Body of pancreas (tissue), 4 donors: ENCODE results near the gene THRA. TPM values are rescaled to one million over a fixed set of nuclear protein-coding genes. Genes with fewer than 3 reads are reported as not detected.

Experiments
- ATAC-seq: fragments of 150-250 bp; one replicate; pipeline ENCODE4 v1.9.1; 2016
- DNase-seq, 4 donors: peaks; one replicate each; pipeline ENCODE4 v3.0.0-alpha.2; 2019
- H3K27ac ChIP-seq, 4 donors: fragments of 200-600 bp; sonication (generic); 1 replicate in 3 of 4; 2 replicates in 1 of 4; pipeline versions ENCODE4 v1.5.1 to v1.6.1; 2016 to 2019; ENCODE audit warnings: mild to moderate bottlenecking in 1 of 4, mixed read lengths in 1 of 4, moderate library complexity in 1 of 4
- H3K27me3 ChIP-seq, 2 donors: fragments of 200-600 bp; sonication (generic); one replicate each; pipeline ENCODE4 v1.6.0; 2016; ENCODE audit warnings: mild to moderate bottlenecking in 1 of 2
- H3K36me3 ChIP-seq, 2 donors: fragments of 200-600 bp; sonication (generic); replicated peaks in 1 of 2; 2 replicates each; pipeline ENCODE4 v1.5.1; 2016; ENCODE audit warnings: low read depth in 2 of 2; ENCODE audit not compliant: insufficient read depth in 1 of 2
- H3K4me1 ChIP-seq: fragments of 200-600 bp; sonication (generic); one replicate; pipeline ENCODE4 v1.6.0; 2016
- H3K4me3 ChIP-seq, 2 donors: fragments of 200-600 bp; sonication (generic); 1 replicate in 1 of 2; 2 replicates in 1 of 2; pipeline ENCODE4 v1.5.1; 2016 to 2019
- H3K9me3 ChIP-seq, 3 donors: fragments of 200-600 bp; sonication (generic); 1 replicate in 2 of 3; 2 replicates in 1 of 3; pipeline ENCODE4 v1.5.1; 2016
- POLR2A ChIP-seq, 3 donors: fragments of 450-650 bp; IDR thresholded peaks; one replicate each; pipeline ENCODE4 v1.6.1; 2016; ENCODE audit warnings: antibody characterized with exemption in 3 of 3, mild to moderate bottlenecking in 2 of 3
- WGBS, 2 donors: methylation state at CpG; one replicate each; pipeline ENCODE4 v1.1.5; 2017; 5-methylcytosine and 5-hydroxymethylcytosine counted together
- intact Hi-C: fragments of 100-400 bp; cut with DNase I; formaldehyde crosslinking; loops from one replicate; pipeline ENCODE4 v1.15.1; 2023
- total RNA-seq, 2 donors: library from RNA; depleted of rRNA; stranded (reverse); fragments of >200 nt; gene quantifications; one replicate each; pipeline ENCODE4 v1.1.0, GENCODE V29; 2016
- TF ChIP-seq, protein P1 (sequence below), 7 experiments: fragments of 450-650 bp in 4 of 7; fragments of 200-600 bp in 3 of 7; sonication (generic) in 3 of 7; IDR thresholded peaks; one replicate each; pipeline ENCODE4 v1.5.1; 2016 to 2019; ENCODE audit warnings: antibody characterized with exemption in 7 of 7

THRA gene
- total RNA-seq, 2 donors from 2014 or later, result 37.9 to 61.6 TPM

DNA sequence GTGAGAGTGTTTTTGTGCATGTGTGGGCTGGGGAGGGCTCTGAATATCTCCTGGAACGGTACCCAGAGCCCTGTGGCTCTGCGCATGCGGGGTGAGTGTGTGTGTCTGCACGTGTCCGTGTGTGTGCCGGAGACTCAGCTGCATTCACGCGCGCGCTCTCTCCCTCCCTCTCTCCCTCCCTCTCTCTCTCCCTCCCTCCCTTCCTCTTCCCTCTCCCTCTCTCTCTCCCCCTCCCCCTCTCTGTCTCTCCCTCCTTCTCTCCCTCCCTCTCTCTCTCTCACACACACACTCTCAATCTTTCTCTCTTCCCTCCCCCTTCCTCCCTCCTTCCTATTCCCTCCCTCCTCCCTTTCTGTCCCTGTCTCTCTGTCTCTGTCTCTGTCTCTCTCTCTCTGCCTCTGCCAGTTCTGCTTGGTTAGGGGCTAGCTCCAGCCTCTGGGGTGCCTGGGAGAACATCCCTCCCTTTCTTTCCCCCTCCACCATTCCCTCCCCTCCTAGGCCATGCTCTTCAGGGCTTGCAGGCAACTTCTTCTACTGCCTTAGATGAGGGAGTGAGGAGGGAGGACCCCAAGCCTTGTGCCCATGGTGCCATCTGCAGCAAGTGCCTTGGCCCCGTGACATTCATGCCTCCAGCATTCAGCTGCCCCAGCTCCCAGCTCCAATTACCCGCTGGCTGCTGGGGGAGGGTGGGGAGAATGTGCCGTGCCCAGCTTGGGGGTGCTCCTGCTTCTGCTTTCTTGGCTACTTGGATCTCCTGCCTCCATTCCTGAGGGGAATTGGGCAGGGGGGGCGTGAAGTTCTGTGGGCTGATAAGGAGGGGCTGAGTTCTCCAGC, 6.4 kb downstream of the THRA start:
- no peaks in the 10 kb centered on the region for H3K36me3 ChIP-seq
- H3K4me1 ChIP-seq, result peaks cover 90% of the 10 kb centered on the region
- H3K27ac ChIP-seq, result peak overlapping the region; percentile 90 to 98 (median 98)
- 1 to 2% methylated on average over 11 to 14 of the region's 14 CpGs for WGBS, 2 donors
- intact Hi-C loops, result no loop called here
- no peaks in the 10 kb centered on the region for H3K27me3 ChIP-seq
- no peaks in the 10 kb centered on the region for H3K9me3 ChIP-seq
- no peak overlapping the region for H3K4me3 ChIP-seq
- peak in 2 of 3 donors; percentile 30 to 38 for TF ChIP-seq POLR2A (IDR thresholded peaks at IDR 0.05)
- TF ChIP-seq, protein P1, sequence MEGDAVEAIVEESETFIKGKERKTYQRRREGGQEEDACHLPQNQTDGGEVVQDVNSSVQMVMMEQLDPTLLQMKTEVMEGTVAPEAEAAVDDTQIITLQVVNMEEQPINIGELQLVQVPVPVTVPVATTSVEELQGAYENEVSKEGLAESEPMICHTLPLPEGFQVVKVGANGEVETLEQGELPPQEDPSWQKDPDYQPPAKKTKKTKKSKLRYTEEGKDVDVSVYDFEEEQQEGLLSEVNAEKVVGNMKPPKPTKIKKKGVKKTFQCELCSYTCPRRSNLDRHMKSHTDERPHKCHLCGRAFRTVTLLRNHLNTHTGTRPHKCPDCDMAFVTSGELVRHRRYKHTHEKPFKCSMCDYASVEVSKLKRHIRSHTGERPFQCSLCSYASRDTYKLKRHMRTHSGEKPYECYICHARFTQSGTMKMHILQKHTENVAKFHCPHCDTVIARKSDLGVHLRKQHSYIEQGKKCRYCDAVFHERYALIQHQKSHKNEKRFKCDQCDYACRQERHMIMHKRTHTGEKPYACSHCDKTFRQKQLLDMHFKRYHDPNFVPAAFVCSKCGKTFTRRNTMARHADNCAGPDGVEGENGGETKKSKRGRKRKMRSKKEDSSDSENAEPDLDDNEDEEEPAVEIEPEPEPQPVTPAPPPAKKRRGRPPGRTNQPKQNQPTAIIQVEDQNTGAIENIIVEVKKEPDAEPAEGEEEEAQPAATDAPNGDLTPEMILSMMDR (IDR thresholded peaks at IDR 0.05), result peak in 1 of 7 experiments; percentile 16
- ATAC-seq (peak; percentile 49), DNase-seq (peak; percentile 85 to 95 (median 94))

DNA sequence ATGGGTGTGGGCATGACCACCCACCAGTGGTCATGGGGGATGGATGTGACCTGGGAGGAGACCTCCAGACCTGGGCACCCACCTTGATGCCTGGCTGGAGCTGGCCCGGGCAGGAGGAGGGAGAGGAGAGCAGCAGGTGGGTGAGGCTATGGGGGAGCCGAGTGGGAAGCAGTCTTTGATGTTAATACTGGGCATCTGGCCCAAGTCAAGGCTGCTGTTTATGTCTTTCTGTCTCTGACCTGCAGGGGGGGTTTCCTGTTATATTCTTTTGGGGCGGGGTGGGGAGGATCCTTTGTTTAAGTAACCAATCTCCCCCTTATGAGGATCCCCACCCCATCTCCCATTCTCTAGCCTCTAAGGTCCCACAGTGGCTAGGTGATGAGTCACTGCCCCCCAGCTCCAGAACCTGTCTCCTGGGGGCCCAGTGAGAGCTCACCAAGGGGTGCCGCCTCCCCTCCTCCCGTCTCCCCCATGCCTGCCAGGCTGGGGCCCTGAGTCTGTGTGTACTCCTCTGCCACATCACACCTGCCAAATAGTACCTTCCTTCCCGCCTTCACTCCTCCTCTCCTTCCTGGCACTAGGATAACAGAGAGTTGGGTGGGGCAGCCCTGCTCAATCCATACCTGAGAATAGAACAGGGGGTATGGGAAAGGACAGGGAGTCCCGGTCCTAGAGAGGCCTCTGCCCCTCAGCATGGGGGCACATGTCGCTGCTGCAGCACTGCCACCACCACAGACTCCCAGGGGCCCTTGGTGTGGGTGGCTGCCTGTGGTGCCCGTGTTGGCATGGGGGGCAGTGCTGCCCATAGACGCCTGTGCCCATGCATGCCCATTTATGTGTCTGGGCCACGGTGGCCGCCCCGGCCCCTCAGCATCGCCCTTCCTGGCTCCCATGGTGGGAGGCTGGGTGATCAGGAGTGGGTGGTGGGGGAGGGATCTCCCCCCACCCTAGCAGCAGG, 7.3 kb downstream of the THRA start:
- no peak overlapping the region for H3K4me3 ChIP-seq
- H3K27me3 ChIP-seq, result no peaks in the 10 kb centered on the region
- TF ChIP-seq POLR2A (IDR thresholded peaks at IDR 0.05), result peak in 2 of 3 donors; percentile 27 to 31
- TF ChIP-seq, protein P1 (IDR thresholded peaks at IDR 0.05), result peak in 4 of 7 experiments; percentile 12 to 30 (median 26)
- ATAC-seq (no peak), DNase-seq (peak in 3 of 4 donors; percentile 63 to 79 (median 68))
- intact Hi-C loops, result no loop called here
- no peaks in the 10 kb centered on the region for H3K36me3 ChIP-seq
- H3K9me3 ChIP-seq, result no peaks in the 10 kb centered on the region
- peak overlapping the region; percentile 90 to 98 (median 98) for H3K27ac ChIP-seq
- H3K4me1 ChIP-seq, result peaks cover 90% of the 10 kb centered on the region
- 9 to 12% methylated on average over 9 to 14 of the region's 14 CpGs for WGBS, 2 donors

DNA sequence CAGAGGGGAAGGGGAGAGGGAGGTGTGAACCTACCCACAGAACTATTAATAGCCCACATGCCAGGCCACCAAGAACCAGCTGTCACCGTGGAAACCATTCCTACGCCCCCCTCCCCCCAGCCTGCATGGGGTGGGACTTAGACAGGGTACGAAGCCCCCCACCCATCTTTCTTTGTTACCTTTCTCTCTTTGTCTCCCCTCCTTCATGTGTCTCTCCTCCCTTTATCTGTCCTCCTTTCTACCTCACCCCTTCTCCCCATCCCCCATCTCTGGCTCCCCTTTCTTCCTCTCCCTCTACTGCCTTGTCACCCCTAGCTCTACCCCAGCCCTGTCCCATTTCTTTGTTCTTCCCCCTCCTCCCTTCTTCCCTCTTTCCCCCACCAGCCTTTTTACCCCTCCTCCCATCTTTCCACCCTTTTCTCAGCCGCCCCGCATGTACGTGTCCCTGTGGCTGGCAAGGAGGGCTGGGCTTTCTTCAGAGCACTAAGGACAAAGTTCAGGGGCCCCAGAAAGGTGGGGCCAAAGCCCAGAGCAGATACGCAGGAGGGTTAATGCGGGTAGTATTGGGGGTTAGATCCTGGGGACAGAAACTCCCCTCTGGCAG, 8.0 kb downstream of the THRA start:
- peaks cover 90% of the 10 kb centered on the region for H3K4me1 ChIP-seq
- H3K27ac ChIP-seq, result peak overlapping the region; percentile 90 to 98 (median 98)
- intact Hi-C loops, result no loop called here
- ATAC-seq (no peak), DNase-seq (peak in 3 of 4 donors; percentile 65 to 71 (median 70))
- TF ChIP-seq POLR2A (IDR thresholded peaks at IDR 0.05), result no peak
- TF ChIP-seq, protein P1 (IDR thresholded peaks at IDR 0.05), result no peak
- 7% methylated on average over 8 of the region's 8 CpGs for WGBS, 2 donors
- no peaks in the 10 kb centered on the region for H3K36me3 ChIP-seq
- no peaks in the 10 kb centered on the region for H3K9me3 ChIP-seq
- no peaks in the 10 kb centered on the region for H3K27me3 ChIP-seq
- no peak overlapping the region for H3K4me3 ChIP-seq

DNA sequence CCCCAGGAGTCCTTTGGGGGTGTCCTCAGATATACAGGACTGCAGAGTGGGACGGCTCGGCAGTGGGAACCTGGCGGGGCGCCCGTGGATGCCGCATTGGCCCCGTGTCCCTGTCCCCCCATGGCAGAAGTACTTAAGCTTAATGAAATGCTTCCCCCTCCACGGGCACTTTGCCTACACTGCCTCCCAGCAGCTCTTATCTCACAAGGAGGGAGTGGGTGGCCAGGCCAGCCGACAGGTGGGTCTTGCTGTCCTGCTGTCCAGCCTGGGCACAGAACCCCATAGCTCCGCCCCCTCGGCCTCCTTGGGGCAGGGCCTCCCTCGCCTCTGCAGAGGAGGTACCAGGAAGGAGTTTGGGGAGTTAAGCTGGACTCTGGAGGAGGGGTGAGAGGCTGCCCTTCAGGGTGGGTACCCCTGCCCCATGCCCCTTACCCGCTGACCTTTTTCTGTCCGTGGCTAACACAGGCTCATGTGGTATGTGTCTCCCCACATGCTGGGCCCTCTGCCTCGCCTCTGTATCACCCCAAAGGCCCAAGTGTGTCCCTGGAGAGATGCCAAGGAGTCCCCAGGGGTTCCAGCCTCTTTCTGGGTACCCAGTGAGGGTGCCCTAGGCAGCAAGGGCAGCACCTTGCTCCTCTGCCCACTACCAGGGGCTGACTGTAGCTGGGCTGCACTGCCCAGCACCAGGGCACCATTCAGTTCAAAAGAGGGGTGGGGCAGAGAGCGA, 8.7 kb downstream of the THRA start:
- Histone ChIP-seq H3K4me1 (peaks cover 93% of the 10 kb centered on the region), H3K27me3 (no peaks in the 10 kb centered on the region), H3K9me3 (no peaks in the 10 kb centered on the region), H3K36me3 (no peaks in the 10 kb centered on the region), H3K4me3 (no peak overlapping the region), H3K27ac (peak overlapping the region; percentile 90 to 98 (median 98))
- TF ChIP-seq POLR2A (IDR thresholded peaks at IDR 0.05), result peak; percentile 17 to 73 (median 43)
- TF ChIP-seq, protein P1 (IDR thresholded peaks at IDR 0.05), result peak in 2 of 7 experiments; percentile 1 to 2
- 18% methylated on average over 3 to 16 of the region's 16 CpGs for WGBS, 2 donors
- intact Hi-C loops, result no loop called here
- peak; percentile 32 for ATAC-seq
- peak; percentile 85 to 96 (median 96) for DNase-seq
